HepG2 (cell line): ENCODE measurements around the gene XRCC3. TPM values are rescaled to one million over a fixed set of nuclear protein-coding genes. Genes with fewer than 3 reads are reported as not detected.
A peak's percentile ranks its signal among the peaks of the same experiment; 100 is the strongest.

Experiments used
- ATAC-seq: fragments of 200-7000 bp; cut with Tn5 transposase; 3 replicates; pipeline ENCODE4 v1.9.1; 2020; ENCODE audit warnings: mild to moderate bottlenecking, moderate library complexity
- BruUV-seq: library from RNA; stranded (reverse); fragments of 400-500 nt; replicated peaks from 2 replicates; lab custom pipeline; 2021; lab: Mats Ljungman, UMichigan
- CTCF ChIA-PET: fragments of 300-600 bp; formaldehyde crosslinking; extraction: SDS; loops from one replicate; lab custom pipeline; 2021; ENCODE audit warnings: low total read pairs, inconsistent platforms, low intra/inter-chr PET ratio; lab: Yijun Ruan, JAX
- POLR2A ChIA-PET: fragments of 350-600 bp; sonication (Branson Sonifier 250); formaldehyde crosslinking; loops from one replicate; lab custom pipeline; 2020; ENCODE audit warnings: antibody characterized with exemption, inconsistent platforms; lab: Yijun Ruan, JAX
- DNase-seq: peaks from one replicate; pipeline ENCODE4 v3.0.0-alpha.2; 2015; ENCODE audit warnings: low spot score
- FAIRE-seq: peaks from 3 replicates; lab custom pipeline; 2011; peaks lifted over from hg19 to GRCh38; lab: Jason Lieb, UNC
- H2AFZ ChIP-seq: one replicate; pipeline ENCODE4 v1.6.1; 2011; ENCODE audit warnings: low read length, inconsistent platforms
- H3K27ac ChIP-seq: fragments of 300-600 bp; 3 replicates; pipeline ENCODE4 v1.8.0; 2011; ENCODE audit warnings: mixed run types, mild to moderate bottlenecking, mixed read lengths, low read length, inconsistent platforms; ENCODE audit not compliant: insufficient read depth; ENCODE audit errors: extremely low read length
- H3K27me3 ChIP-seq, 2 experiments: fragments of 200-600 bp in 1 of 2; 2 replicates in 1 of 2; 3 replicates in 1 of 2; pipeline versions ENCODE4 v1.6.0 to v1.8.0; 2011; ENCODE audit warnings: low read length in 2 of 2, mild to moderate bottlenecking in 2 of 2, moderate library complexity in 2 of 2, inconsistent platforms in 1 of 2; ENCODE audit not compliant: insufficient read depth in 2 of 2, control insufficient read depth in 1 of 2
- H3K36me3 ChIP-seq, 2 experiments: fragments of 200-600 bp in 1 of 2; replicated peaks in 1 of 2; 2 replicates in 1 of 2; 3 replicates in 1 of 2; pipeline versions ENCODE4 v1.5.1 to v1.8.0; 2011; ENCODE audit warnings: low read length in 2 of 2, inconsistent platforms in 1 of 2; ENCODE audit not compliant: insufficient read depth in 2 of 2, control insufficient read depth in 1 of 2
- H3K4me1 ChIP-seq: 2 replicates; pipeline ENCODE4 v1.5.1; 2012; ENCODE audit warnings: low read length, inconsistent platforms; ENCODE audit not compliant: insufficient read depth
- H3K4me2 ChIP-seq: 2 replicates; pipeline ENCODE4 v1.6.0; 2011; ENCODE audit warnings: low read depth, low read length, inconsistent platforms
- H3K4me3 ChIP-seq, 3 experiments: fragments of 200-600 bp in 1 of 3; sonication (generic), shearing (Covaris generic) in 1 of 3; replicated peaks in 1 of 3; 2 replicates each; pipeline ENCODE4 v1.5.1; 2011 to 2016; ENCODE audit warnings: low read length in 3 of 3, inconsistent platforms in 2 of 3, low read depth in 2 of 3, mild to moderate bottlenecking in 2 of 3, control low read depth in 1 of 3, mixed read lengths in 1 of 3; ENCODE audit not compliant: insufficient read depth in 1 of 3
- H3K79me2 ChIP-seq: one replicate; pipeline ENCODE4 v1.6.1; 2011; ENCODE audit warnings: low read length, inconsistent platforms; ENCODE audit not compliant: insufficient read depth
- H3K9ac ChIP-seq: 2 replicates; pipeline ENCODE4 v1.6.0; 2011; ENCODE audit warnings: mild to moderate bottlenecking, low read depth, low read length, inconsistent platforms; ENCODE audit not compliant: insufficient read depth
- H3K9me3 ChIP-seq: 2 replicates; pipeline ENCODE4 v1.5.1; 2012; ENCODE audit warnings: mild to moderate bottlenecking, low read length
- H4K20me1 ChIP-seq: 2 replicates; pipeline ENCODE4 v1.6.0; 2011; ENCODE audit warnings: inconsistent platforms, mild to moderate bottlenecking, low read length, moderate library complexity; ENCODE audit not compliant: insufficient read depth
- DBP ChIP-seq: sonication (generic); formaldehyde crosslinking; IDR thresholded peaks from 2 replicates; pipeline ENCODE4 v1.4.0; 2020; ENCODE audit warnings: missing genetic modification reagents; ENCODE audit errors: not compliant biosample characterization
- ETV6 ChIP-seq: sonication (generic); formaldehyde crosslinking; conservative IDR thresholded peaks from 2 replicates; pipeline ENCODE4 v1.4.0; 2020; ENCODE audit warnings: missing genetic modification reagents
- RBM22 ChIP-seq: fragments of 200-400 bp; formaldehyde crosslinking; optimal IDR thresholded peaks from 2 replicates; pipeline ENCODE3; 2017; ENCODE audit warnings: mild to moderate bottlenecking, low read length, moderate library complexity
- ZNF891 ChIP-seq: sonication (generic); formaldehyde crosslinking; IDR thresholded peaks from 2 replicates; pipeline ENCODE4 v1.5.0; 2020; ENCODE audit warnings: mild to moderate bottlenecking, missing genetic modification reagents
- WGBS: methylation state at CpG from one replicate; pipeline ENCODE4 v1.1.6; 2017; ENCODE audit warnings: low lambda C conversion rate; 5-methylcytosine and 5-hydroxymethylcytosine counted together
- in situ Hi-C: cut with HindIII; loops from 2 replicates; pipeline ENCODE4 v1.10.0; 2017; ENCODE audit warnings: low pct_unique_long_range_greater_than_20kb; ENCODE audit not compliant: extremely low pct_ligation_motif_present
- intact Hi-C: fragments of 100-400 bp; cut with micrococcal nuclease; formaldehyde crosslinking; loops from one replicate; pipeline ENCODE4 v1.10.0; 2022; ENCODE audit not compliant: unreplicated experiment
- polyA plus RNA-seq, 8 experiments: library from polyadenylated mRNA; depleted of rRNA in 3 of 8; stranded (reverse) in 7 of 8; unstranded in 1 of 8; fragments of >200 nt; fragmentation: Illumina TruSeq in 4 of 8; extraction: Trizol in 4 of 8; gene quantifications; 2 replicates each; pipeline versions ENCODE4 v1.2.1 to v1.2.3, GENCODE V29; 2011 to 2016; ENCODE audit warnings: low read depth in 4 of 8, missing spikeins in 1 of 8, mixed read lengths in 1 of 8; ENCODE audit not compliant: insufficient read depth in 1 of 8
- total RNA-seq, 5 experiments: library from RNA; depleted of rRNA; stranded (reverse); fragments of >200 nt; fragmentation: Illumina TruSeq; extraction: Trizol; gene quantifications; 2 replicates each; pipeline ENCODE4 v1.2.3, GENCODE V29; 2016; ENCODE audit warnings: low read depth in 1 of 5

XRCC3 gene
- total and polyA plus RNA-seq, 2 of the 13 experiments (the other 11 are each of a cell fraction or from before 2014, with no cell fraction given), result 5.4 to 25.8 TPM

- Histone ChIP-seq H4K20me1 (no peaks in the 10 kb centered on the region), H3K4me2 (no peak overlapping the region), H3K36me3 (peaks cover 26 to 81% of the 10 kb centered on the region in 2 experiments), H3K4me3 (no peak overlapping the region), H2AFZ (no peak overlapping the region), H3K27me3 (no peaks in the 10 kb centered on the region), H3K27ac (no peak overlapping the region), H3K4me1 (no peaks in the 10 kb centered on the region), H3K9ac (no peak overlapping the region), H3K9me3 (no peaks in the 10 kb centered on the region), H3K79me2 (no peaks in the 10 kb centered on the region)
- TF ChIP-seq DBP (CRISPR knock-in tag), result no peak
- peak; percentile 40 for TF ChIP-seq RBM22
- TF ChIP-seq ZNF891 (CRISPR knock-in tag), result no peak
- FAIRE-seq, result no peak
- DNase-seq, result no peak
- ChIA-PET POLR2A (no interaction called here), CTCF (no interaction called here)
- ATAC-seq, result no peak
- no TSS peak for BruUV-seq
- intact Hi-C loops (loop anchor here (5.0 kb wide), 1 partner anchor 105 kb away; no protein-coding TSS in a partner anchor), in situ Hi-C loops (loop anchor here (5.0 kb wide), 1 partner anchor 65 kb away; no protein-coding TSS in a partner anchor)
- WGBS, result 97% methylated on average over 15 of the region's 16 CpGs
Measured at GRCh38 chr14:103676881-103677675, 38.2 kb downstream of the XRCC3 start.

GRCh38 chr14:103675957-103676356 is 39.3 kb downstream of the XRCC3 start:
- in situ Hi-C loops, result loop anchor here (5.0 kb wide), 1 partner anchor 64 kb away; no protein-coding TSS in a partner anchor
- H3K9me3 ChIP-seq, result no peaks in the 10 kb centered on the region
- no peak overlapping the region for H3K4me3 ChIP-seq
- no peaks in the 10 kb centered on the region for H4K20me1 ChIP-seq
- over 99% methylated on average over 8 of the region's 8 CpGs for WGBS
- no peak for DNase-seq
- no peak overlapping the region for H3K9ac ChIP-seq
- H3K4me2 ChIP-seq, result no peak overlapping the region
- no peak for TF ChIP-seq ETV6 (CRISPR knock-in tag)
- peak; percentile 23 for TF ChIP-seq RBM22
- TF ChIP-seq, all 625 proteins: peak for 1
- CTCF ChIA-PET, result no interaction called here
- POLR2A ChIA-PET, result no interaction called here
- Histone ChIP-seq H3K4me1 (no peaks in the 10 kb centered on the region), H3K36me3 (peaks cover 27 to 84% of the 10 kb centered on the region in 2 experiments), H3K27ac (no peak overlapping the region), H3K27me3 (no peaks in the 10 kb centered on the region), H2AFZ (no peak overlapping the region), H3K79me2 (no peaks in the 10 kb centered on the region)
- ATAC-seq, result no peak
- BruUV-seq, result no TSS peak
- FAIRE-seq, result no peak
- intact Hi-C loops, result loop anchor here (5.0 kb wide), 1 partner anchor 104 kb away; no protein-coding TSS in a partner anchor
